HepG2 (cell line): ENCODE data around the gene TTLL4. TPM values are rescaled to one million over a fixed set of nuclear protein-coding genes. Genes with fewer than 3 reads are reported as not detected.

Experiments
- ATAC-seq: fragments of 200-7000 bp; cut with Tn5 transposase; 3 replicates; pipeline ENCODE4 v1.9.1; 2020; ENCODE audit warnings: mild to moderate bottlenecking, moderate library complexity
- BruUV-seq: library from RNA; stranded (reverse); fragments of 400-500 nt; replicated peaks from 2 replicates; lab custom pipeline; 2021; lab: Mats Ljungman, UMichigan
- CTCF ChIA-PET: fragments of 300-600 bp; formaldehyde crosslinking; extraction: SDS; loops from one replicate; lab custom pipeline; 2021; ENCODE audit warnings: low total read pairs, inconsistent platforms, low intra/inter-chr PET ratio; lab: Yijun Ruan, JAX
- POLR2A ChIA-PET: fragments of 350-600 bp; sonication (Branson Sonifier 250); formaldehyde crosslinking; loops from one replicate; lab custom pipeline; 2020; ENCODE audit warnings: antibody characterized with exemption, inconsistent platforms; lab: Yijun Ruan, JAX
- DNase-seq: peaks from one replicate; pipeline ENCODE4 v3.0.0-alpha.2; 2015; ENCODE audit warnings: low spot score
- FAIRE-seq: peaks from 3 replicates; lab custom pipeline; 2011; peaks lifted over from hg19 to GRCh38; lab: Jason Lieb, UNC
- H2AFZ ChIP-seq: one replicate; pipeline ENCODE4 v1.6.1; 2011; ENCODE audit warnings: low read length, inconsistent platforms
- H3K27ac ChIP-seq: fragments of 300-600 bp; 3 replicates; pipeline ENCODE4 v1.8.0; 2011; ENCODE audit warnings: mixed run types, mild to moderate bottlenecking, mixed read lengths, low read length, inconsistent platforms; ENCODE audit not compliant: insufficient read depth; ENCODE audit errors: extremely low read length
- H3K27me3 ChIP-seq, 2 experiments: fragments of 200-600 bp in 1 of 2; 2 replicates in 1 of 2; 3 replicates in 1 of 2; pipeline versions ENCODE4 v1.6.0 to v1.8.0; 2011; ENCODE audit warnings: low read length in 2 of 2, mild to moderate bottlenecking in 2 of 2, moderate library complexity in 2 of 2, inconsistent platforms in 1 of 2; ENCODE audit not compliant: insufficient read depth in 2 of 2, control insufficient read depth in 1 of 2
- H3K36me3 ChIP-seq, 2 experiments: fragments of 200-600 bp in 1 of 2; replicated peaks in 1 of 2; 2 replicates in 1 of 2; 3 replicates in 1 of 2; pipeline versions ENCODE4 v1.5.1 to v1.8.0; 2011; ENCODE audit warnings: low read length in 2 of 2, inconsistent platforms in 1 of 2; ENCODE audit not compliant: insufficient read depth in 2 of 2, control insufficient read depth in 1 of 2
- H3K4me1 ChIP-seq: 2 replicates; pipeline ENCODE4 v1.5.1; 2012; ENCODE audit warnings: low read length, inconsistent platforms; ENCODE audit not compliant: insufficient read depth
- H3K4me2 ChIP-seq: 2 replicates; pipeline ENCODE4 v1.6.0; 2011; ENCODE audit warnings: low read depth, low read length, inconsistent platforms
- H3K4me3 ChIP-seq, 3 experiments: fragments of 200-600 bp in 1 of 3; sonication (generic), shearing (Covaris generic) in 1 of 3; replicated peaks in 1 of 3; 2 replicates each; pipeline ENCODE4 v1.5.1; 2011 to 2016; ENCODE audit warnings: low read length in 3 of 3, inconsistent platforms in 2 of 3, low read depth in 2 of 3, mild to moderate bottlenecking in 2 of 3, control low read depth in 1 of 3, mixed read lengths in 1 of 3; ENCODE audit not compliant: insufficient read depth in 1 of 3
- H3K79me2 ChIP-seq: one replicate; pipeline ENCODE4 v1.6.1; 2011; ENCODE audit warnings: low read length, inconsistent platforms; ENCODE audit not compliant: insufficient read depth
- H3K9ac ChIP-seq: 2 replicates; pipeline ENCODE4 v1.6.0; 2011; ENCODE audit warnings: mild to moderate bottlenecking, low read depth, low read length, inconsistent platforms; ENCODE audit not compliant: insufficient read depth
- H3K9me3 ChIP-seq: 2 replicates; pipeline ENCODE4 v1.5.1; 2012; ENCODE audit warnings: mild to moderate bottlenecking, low read length
- H4K20me1 ChIP-seq: 2 replicates; pipeline ENCODE4 v1.6.0; 2011; ENCODE audit warnings: inconsistent platforms, mild to moderate bottlenecking, low read length, moderate library complexity; ENCODE audit not compliant: insufficient read depth
- NFIB ChIP-seq: sonication (generic); formaldehyde crosslinking; IDR thresholded peaks from 2 replicates; pipeline ENCODE4 v1.9.0; 2021; ENCODE audit warnings: missing genetic modification reagents, mild to moderate bottlenecking, borderline replicate concordance
- ZNF646 ChIP-seq: sonication (generic); formaldehyde crosslinking; IDR thresholded peaks from 2 replicates; pipeline ENCODE4 v1.9.0; 2021; ENCODE audit warnings: mild to moderate bottlenecking, missing genetic modification reagents
- ZNF746 ChIP-seq: sonication (generic); formaldehyde crosslinking; IDR thresholded peaks from 2 replicates; pipeline ENCODE4 v1.8.0; 2022; ENCODE audit warnings: mild to moderate bottlenecking, missing genetic modification reagents
- WGBS: methylation state at CpG from one replicate; pipeline ENCODE4 v1.1.6; 2017; ENCODE audit warnings: low lambda C conversion rate; 5-methylcytosine and 5-hydroxymethylcytosine counted together
- in situ Hi-C: cut with HindIII; loops from 2 replicates; pipeline ENCODE4 v1.10.0; 2017; ENCODE audit warnings: low pct_unique_long_range_greater_than_20kb; ENCODE audit not compliant: extremely low pct_ligation_motif_present
- intact Hi-C: fragments of 100-400 bp; cut with micrococcal nuclease; formaldehyde crosslinking; loops from one replicate; pipeline ENCODE4 v1.10.0; 2022; ENCODE audit not compliant: unreplicated experiment
- polyA plus RNA-seq, 8 experiments: library from polyadenylated mRNA; depleted of rRNA in 3 of 8; stranded (reverse) in 7 of 8; unstranded in 1 of 8; fragments of >200 nt; fragmentation: Illumina TruSeq in 4 of 8; extraction: Trizol in 4 of 8; gene quantifications; 2 replicates each; pipeline versions ENCODE4 v1.2.1 to v1.2.3, GENCODE V29; 2011 to 2016; ENCODE audit warnings: low read depth in 4 of 8, missing spikeins in 1 of 8, mixed read lengths in 1 of 8; ENCODE audit not compliant: insufficient read depth in 1 of 8
- total RNA-seq, 5 experiments: library from RNA; depleted of rRNA; stranded (reverse); fragments of >200 nt; fragmentation: Illumina TruSeq; extraction: Trizol; gene quantifications; 2 replicates each; pipeline ENCODE4 v1.2.3, GENCODE V29; 2016; ENCODE audit warnings: low read depth in 1 of 5
- TF ChIP-seq, protein P1 (sequence below): IDR thresholded peaks from 2 replicates; pipeline ENCODE4 v1.6.1; 2016; ENCODE audit warnings: missing genetic modification reagents, missing compliant biosample characterization

Gene TTLL4
- total and polyA plus RNA-seq, 2 of the 13 experiments (the other 11 are each of a cell fraction or from before 2014, with no cell fraction given) = 77.5 to 84.6 TPM

DNA sequence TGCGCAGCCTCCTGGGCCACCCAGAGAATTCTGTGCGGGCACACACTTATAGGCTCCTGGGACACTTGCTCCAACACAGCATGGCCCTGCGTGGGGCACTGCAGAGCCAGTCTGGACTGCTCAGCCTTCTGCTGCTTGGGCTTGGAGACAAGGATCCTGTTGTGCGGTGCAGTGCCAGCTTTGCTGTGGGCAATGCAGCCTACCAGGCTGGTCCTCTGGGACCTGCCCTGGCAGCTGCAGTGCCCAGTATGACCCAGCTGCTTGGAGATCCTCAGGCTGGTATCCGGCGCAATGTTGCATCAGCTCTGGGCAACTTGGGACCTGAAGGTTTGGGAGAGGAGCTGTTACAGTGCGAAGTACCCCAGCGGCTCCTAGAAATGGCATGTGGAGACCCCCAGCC lies 11.8 kb upstream of the TTLL4 start:
- Histone ChIP-seq H2AFZ (no peak overlapping the region), H3K9me3 (no peaks in the 10 kb centered on the region), H3K27ac (no peak overlapping the region), H3K79me2 (no peaks in the 10 kb centered on the region), H3K4me3 (no peak overlapping the region), H3K36me3 (peaks cover 2 to 15% of the 10 kb centered on the region in 2 experiments; a peak in 3 of 5 replicates), H4K20me1 (no peaks in the 10 kb centered on the region), H3K9ac (no peak overlapping the region), H3K4me2 (no peak overlapping the region), H3K27me3 (no peaks in the 10 kb centered on the region), H3K4me1 (peaks cover 9% of the 10 kb centered on the region)
- ChIA-PET CTCF (no interaction called here), POLR2A (interaction anchor here (1.6 kb wide), 1 partner anchor 12 kb away, joined by 5 read pairs; the partner anchor contains the start of gene TTLL4)
- FAIRE-seq (no peak), DNase-seq (no peak), ATAC-seq (peak; percentile 30; the same call in 1 of the 3 replicates)
- TF ChIP-seq ZNF646 (no peak), NFIB (no peak), ZNF746 (CRISPR knock-in tag) (no peak)
- TF ChIP-seq, protein P1, sequence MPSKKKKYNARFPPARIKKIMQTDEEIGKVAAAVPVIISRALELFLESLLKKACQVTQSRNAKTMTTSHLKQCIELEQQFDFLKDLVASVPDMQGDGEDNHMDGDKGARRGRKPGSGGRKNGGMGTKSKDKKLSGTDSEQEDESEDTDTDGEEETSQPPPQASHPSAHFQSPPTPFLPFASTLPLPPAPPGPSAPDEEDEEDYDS (CRISPR knock-in tag) = no peak
- intact Hi-C loops = no loop called here
- no TSS peak for BruUV-seq
- in situ Hi-C loops = no loop called here
- over 99% methylated on average over 7 of the region's 8 CpGs for WGBS
